Neuronal stem cell (in vitro differentiated cells): ENCODE measurements around the gene FGFR2.

Experiments used
- DNase-seq: peaks from one replicate; pipeline ENCODE4 v3.0.0-alpha.2; 2013; ENCODE audit warnings: low spot score
- H2AFZ ChIP-seq: one replicate; pipeline ENCODE4 v1.6.1; 2013; ENCODE audit warnings: mild to moderate bottlenecking, low read length, inconsistent platforms
- H2AK5ac ChIP-seq: 2 replicates; pipeline ENCODE4 v1.6.1; 2013; ENCODE audit warnings: low read depth, mild to moderate bottlenecking, inconsistent platforms, low read length, moderate library complexity, mixed read lengths
- H2BK120ac ChIP-seq: 2 replicates; pipeline ENCODE4 v1.6.1; 2013; ENCODE audit warnings: low read depth, mild to moderate bottlenecking, inconsistent platforms, low read length, moderate library complexity, mixed read lengths
- H2BK12ac ChIP-seq: one replicate; pipeline ENCODE4 v1.6.1; 2013; ENCODE audit warnings: low read length, inconsistent platforms
- H2BK15ac ChIP-seq: 2 replicates; pipeline ENCODE4 v1.6.1; 2013; ENCODE audit warnings: mild to moderate bottlenecking, low read length, inconsistent platforms, mixed read lengths
- H2BK5ac ChIP-seq: one replicate; pipeline ENCODE4 v1.6.1; 2013; ENCODE audit warnings: inconsistent platforms, mild to moderate bottlenecking, low read length, moderate library complexity
- H3K14ac ChIP-seq: one replicate; pipeline ENCODE4 v1.6.1; 2013; ENCODE audit warnings: low read length, inconsistent platforms
- H3K18ac ChIP-seq: 2 replicates; pipeline ENCODE4 v1.6.1; 2013; ENCODE audit warnings: low read length, inconsistent platforms
- H3K23ac ChIP-seq: 2 replicates; pipeline ENCODE4 v1.6.1; 2013; ENCODE audit warnings: low read depth, mild to moderate bottlenecking, mixed read lengths, low read length, inconsistent platforms; ENCODE audit not compliant: poor library complexity
- H3K27ac ChIP-seq: replicated peaks from 3 replicates; pipeline ENCODE4 v1.5.1; 2013; ENCODE audit warnings: low read length, inconsistent platforms
- H3K27me3 ChIP-seq, 3 experiments: 2 replicates each; pipeline ENCODE4 v1.6.1; 2013; ENCODE audit warnings: low read length in 3 of 3, mild to moderate bottlenecking in 2 of 3, inconsistent platforms in 1 of 3, low read depth in 1 of 3, mixed read lengths in 1 of 3, moderate library complexity in 1 of 3; ENCODE audit not compliant: control insufficient read depth in 3 of 3, insufficient read depth in 3 of 3
- H3K36me3 ChIP-seq, 2 donors: replicated peaks in 1 of 2; 2 replicates each; pipeline ENCODE4 v1.6.1; 2013; ENCODE audit warnings: low read length in 2 of 2; ENCODE audit not compliant: control insufficient read depth in 2 of 2, insufficient read depth in 2 of 2
- H3K4ac ChIP-seq: 2 replicates; pipeline ENCODE4 v1.6.1; 2013; ENCODE audit warnings: inconsistent platforms, mild to moderate bottlenecking, low read length, moderate library complexity
- H3K4me1 ChIP-seq, 2 donors: 1 replicate in 1 of 2; 2 replicates in 1 of 2; pipeline ENCODE4 v1.6.1; 2013; ENCODE audit warnings: low read length in 2 of 2, low read depth in 1 of 2; ENCODE audit not compliant: control insufficient read depth in 2 of 2, insufficient read depth in 1 of 2
- H3K4me2 ChIP-seq: one replicate; pipeline ENCODE4 v1.6.1; 2013; ENCODE audit warnings: mild to moderate bottlenecking, low read length, inconsistent platforms; ENCODE audit not compliant: insufficient read depth, poor library complexity, severe bottlenecking
- H3K4me3 ChIP-seq, 2 donors: 2 replicates each; pipeline ENCODE4 v1.5.1; 2013; ENCODE audit warnings: low read length in 2 of 2, mild to moderate bottlenecking in 2 of 2, inconsistent platforms in 1 of 2, moderate library complexity in 1 of 2
- H3K79me1 ChIP-seq: one replicate; pipeline ENCODE4 v1.6.1; 2013; ENCODE audit warnings: low read depth, mild to moderate bottlenecking, inconsistent platforms, low read length, moderate library complexity
- H3K9ac ChIP-seq: one replicate; pipeline ENCODE4 v1.6.1; 2013; ENCODE audit warnings: mild to moderate bottlenecking, low read depth, low read length, inconsistent platforms; ENCODE audit not compliant: poor library complexity
- H3K9me3 ChIP-seq, 2 donors: replicated peaks in 1 of 2; 2 replicates each; pipeline versions ENCODE3 to v1.6.1; 2013; ENCODE audit warnings: low read length in 2 of 2, mild to moderate bottlenecking in 2 of 2, inconsistent platforms in 1 of 2, low read depth in 1 of 2, mixed read lengths in 1 of 2, moderate library complexity in 1 of 2; ENCODE audit not compliant: control insufficient read depth in 2 of 2, insufficient read depth in 1 of 2
- H4K8ac ChIP-seq: one replicate; pipeline ENCODE4 v1.6.1; 2013; ENCODE audit warnings: low read depth, mild to moderate bottlenecking, inconsistent platforms, low read length, moderate library complexity
- H4K91ac ChIP-seq: one replicate; pipeline ENCODE4 v1.6.1; 2013; ENCODE audit warnings: low read length, low read depth, mild to moderate bottlenecking, inconsistent platforms; ENCODE audit not compliant: poor library complexity
- WGBS, 2 donors: extraction: QIAGEN DNeasy Blood & Tissue Kit; methylation state at CpG; one replicate each; pipeline ENCODE4 v1.1.7; 2013; ENCODE audit warnings: missing lambda C conversion rate in 2 of 2, mixed read lengths in 1 of 2; ENCODE audit not compliant: insufficient read length in 2 of 2, insufficient replicate concordance in 1 of 2; ENCODE audit errors: extremely low coverage in 2 of 2; 5-methylcytosine and 5-hydroxymethylcytosine counted together

Gene FGFR2

DNA sequence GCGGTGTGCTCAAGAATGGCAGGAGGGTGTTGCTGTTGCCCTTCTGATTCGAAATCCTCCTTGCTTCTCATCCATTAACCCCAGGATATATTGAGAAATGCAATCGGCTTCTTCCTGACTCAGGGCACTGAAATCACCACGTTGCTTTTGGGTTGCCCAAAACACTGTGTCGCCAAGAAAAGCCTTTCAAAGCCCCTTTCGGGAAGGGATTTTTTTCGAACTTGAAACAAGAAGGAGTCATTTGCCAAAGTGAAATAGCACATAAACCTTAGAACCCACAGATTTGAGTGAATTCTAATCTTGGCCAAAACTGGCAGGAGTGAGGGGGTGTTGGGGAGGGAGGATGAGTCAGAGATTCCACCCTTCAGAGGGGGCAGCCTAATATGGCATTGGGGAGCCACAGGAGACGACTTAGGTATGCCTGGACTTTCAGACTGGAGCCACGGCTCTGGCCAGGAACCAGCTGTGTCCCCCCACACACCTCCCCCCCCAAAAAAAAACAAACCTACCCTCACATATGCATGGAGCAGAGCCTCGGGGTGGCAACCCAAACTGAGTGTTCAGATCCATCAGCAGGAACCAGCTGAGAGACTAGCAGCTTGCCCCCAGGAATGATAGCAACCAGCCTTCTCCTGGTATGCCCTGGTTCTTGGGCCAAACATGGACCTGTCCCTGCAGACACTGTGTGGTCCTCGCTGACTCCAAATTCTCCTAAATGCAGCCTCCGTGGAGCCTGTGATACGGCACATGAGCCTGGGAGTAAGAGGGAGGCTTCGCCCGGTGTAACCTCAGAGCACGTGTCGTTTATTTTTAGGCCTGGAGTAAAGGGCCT, 138.4 kb downstream of the FGFR2 start:
- H2BK15ac ChIP-seq: no peak overlapping the region
- H2AFZ ChIP-seq: no peak overlapping the region
- H3K23ac ChIP-seq: no peak overlapping the region
- no peak overlapping the region for H2BK12ac ChIP-seq
- H3K18ac ChIP-seq: no peak overlapping the region
- no peak overlapping the region for H3K4me2 ChIP-seq
- no peak for DNase-seq
- H3K27ac ChIP-seq: no peak overlapping the region
- peaks cover 2 to 14% of the 10 kb centered on the region in 2 donors for H3K4me1 ChIP-seq
- H3K4me3 ChIP-seq: no peak overlapping the region
- no CpG with 5 or more reads among the region's 17 CpGs for WGBS, 2 donors
- H4K91ac ChIP-seq: no peak overlapping the region
- no peak overlapping the region for H2BK120ac ChIP-seq
- no peak overlapping the region for H4K8ac ChIP-seq
- no peaks in the 10 kb centered on the region for H3K36me3 ChIP-seq
- H3K9me3 ChIP-seq: no peaks in the 10 kb centered on the region
- H3K9ac ChIP-seq: no peak overlapping the region
- H3K14ac ChIP-seq: no peak overlapping the region
- no peak overlapping the region for H2BK5ac ChIP-seq
- peaks cover 0 to 20% (median 0%) of the 10 kb centered on the region in 3 experiments for H3K27me3 ChIP-seq
- no peak overlapping the region for H3K4ac ChIP-seq
- H2AK5ac ChIP-seq: no peak overlapping the region
- H3K79me1 ChIP-seq: no peaks in the 10 kb centered on the region

- Histone ChIP-seq H3K9me3 (no peaks in the 10 kb centered on the region), H3K23ac (no peak overlapping the region), H3K27ac (no peak overlapping the region), H2AK5ac (no peak overlapping the region), H4K91ac (no peak overlapping the region), H3K27me3 (peaks cover 0 to 15% (median 0%) of the 10 kb centered on the region in 3 experiments), H2AFZ (no peak overlapping the region), H3K14ac (no peak overlapping the region), H2BK5ac (no peak overlapping the region), H2BK120ac (no peak overlapping the region), H3K4me3 (no peak overlapping the region), H3K18ac (no peak overlapping the region), H3K36me3 (no peaks in the 10 kb centered on the region), H3K4ac (no peak overlapping the region), H3K4me1 (peaks cover 2 to 14% of the 10 kb centered on the region in 2 donors), H4K8ac (no peak overlapping the region), H2BK12ac (no peak overlapping the region), H3K9ac (no peak overlapping the region), H3K4me2 (no peak overlapping the region), H2BK15ac (no peak overlapping the region), H3K79me1 (no peaks in the 10 kb centered on the region)
- DNase-seq: no peak
- WGBS, 2 donors: no CpG with 5 or more reads among the region's 6 CpGs
Measured at GRCh38 chr10:121459279-121459621, 139.0 kb downstream of the FGFR2 start.

DNA sequence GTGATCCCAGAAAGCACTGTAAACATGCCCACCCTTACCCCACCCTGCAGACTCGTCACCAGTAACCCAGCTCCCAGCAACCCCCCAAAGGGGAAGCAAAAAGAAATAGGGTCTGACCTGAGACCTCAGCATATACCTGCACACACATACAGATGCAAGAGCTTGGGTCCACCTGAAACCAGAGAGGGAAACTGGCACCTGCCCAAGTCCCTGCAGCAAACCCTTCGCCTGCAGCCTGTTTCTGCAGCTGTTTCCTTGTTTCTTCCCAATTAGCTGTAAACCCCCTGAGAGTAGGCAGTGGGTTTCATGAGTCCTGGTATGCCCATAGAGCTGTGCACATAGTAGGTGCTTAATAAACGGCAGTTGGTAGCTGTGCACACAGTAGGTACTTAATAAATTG, 140.5 kb downstream of the FGFR2 start:
- Histone ChIP-seq H3K79me1 (no peaks in the 10 kb centered on the region), H4K91ac (no peak overlapping the region), H3K9ac (no peak overlapping the region), H3K14ac (no peak overlapping the region), H3K27ac (no peak overlapping the region), H3K4me1 (peaks cover 2 to 14% of the 10 kb centered on the region in 2 donors), H3K4me2 (no peak overlapping the region), H3K36me3 (no peaks in the 10 kb centered on the region), H2BK5ac (no peak overlapping the region), H3K4me3 (no peak overlapping the region), H2BK120ac (no peak overlapping the region), H2AK5ac (no peak overlapping the region), H4K8ac (no peak overlapping the region), H2BK12ac (no peak overlapping the region), H2BK15ac (no peak overlapping the region), H3K4ac (no peak overlapping the region), H2AFZ (no peak overlapping the region), H3K9me3 (no peaks in the 10 kb centered on the region), H3K27me3 (peaks cover 0 to 10% (median 0%) of the 10 kb centered on the region in 3 experiments), H3K23ac (no peak overlapping the region), H3K18ac (no peak overlapping the region)
- no CpG with 5 or more reads among the region's 3 CpGs for WGBS, 2 donors
- DNase-seq: no peak

DNA sequence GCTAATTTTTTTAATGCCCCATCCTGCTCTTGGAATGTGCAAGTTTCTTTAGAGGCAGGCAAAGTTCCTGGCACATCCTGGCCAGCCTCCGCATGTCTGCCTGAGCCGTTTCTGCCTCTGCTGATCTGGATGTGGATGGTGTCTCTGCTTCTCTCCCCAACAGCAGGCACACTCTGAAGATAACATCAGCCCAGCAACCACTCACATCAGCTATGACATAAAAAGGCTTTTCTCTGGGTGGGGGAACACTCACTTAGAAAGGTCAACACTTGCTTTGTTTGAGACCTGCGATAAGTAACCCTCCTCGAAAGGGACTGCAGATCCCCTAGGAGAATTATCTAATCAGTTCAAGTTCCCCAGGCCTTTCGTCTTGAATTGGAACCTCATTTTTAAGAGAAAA, 142.9 kb downstream of the FGFR2 start:
- no peak overlapping the region for H2BK5ac ChIP-seq
- H2BK12ac ChIP-seq: no peak overlapping the region
- H3K4me3 ChIP-seq: no peak overlapping the region
- H3K14ac ChIP-seq: no peak overlapping the region
- no peak overlapping the region for H4K91ac ChIP-seq
- no CpG with 5 or more reads among the region's 5 CpGs for WGBS, 2 donors
- no peak overlapping the region for H2BK120ac ChIP-seq
- no peak overlapping the region for H3K4ac ChIP-seq
- H3K4me1 ChIP-seq: peaks cover 2 to 14% of the 10 kb centered on the region in 2 donors
- no peaks in the 10 kb centered on the region for H3K9me3 ChIP-seq
- no peak overlapping the region for H3K18ac ChIP-seq
- H3K27me3 ChIP-seq: peaks cover 0 to 5% (median 0%) of the 10 kb centered on the region in 3 experiments
- no peak overlapping the region for H2BK15ac ChIP-seq
- peak overlapping the region; percentile 42 for H2AFZ ChIP-seq
- no peak overlapping the region for H4K8ac ChIP-seq
- no peak overlapping the region for H2AK5ac ChIP-seq
- H3K79me1 ChIP-seq: no peaks in the 10 kb centered on the region
- no peaks in the 10 kb centered on the region for H3K36me3 ChIP-seq
- no peak overlapping the region for H3K27ac ChIP-seq
- DNase-seq: no peak
- H3K9ac ChIP-seq: no peak overlapping the region
- H3K4me2 ChIP-seq: no peak overlapping the region
- no peak overlapping the region for H3K23ac ChIP-seq
